ENCODE measurements around the gene RAD23A.
A peak's percentile ranks its signal among the peaks of the same experiment; 100 is the strongest.
"Not testable (repeated sequence)": the region's sequence is repeated elsewhere in the genome, so short reads cannot be mapped to it uniquely, and the experiment has no call there.

RAD23A gene
- total RNA-seq, result 50.4 to 196 (median 99.2) reads per million in 3 experiments

DNA sequence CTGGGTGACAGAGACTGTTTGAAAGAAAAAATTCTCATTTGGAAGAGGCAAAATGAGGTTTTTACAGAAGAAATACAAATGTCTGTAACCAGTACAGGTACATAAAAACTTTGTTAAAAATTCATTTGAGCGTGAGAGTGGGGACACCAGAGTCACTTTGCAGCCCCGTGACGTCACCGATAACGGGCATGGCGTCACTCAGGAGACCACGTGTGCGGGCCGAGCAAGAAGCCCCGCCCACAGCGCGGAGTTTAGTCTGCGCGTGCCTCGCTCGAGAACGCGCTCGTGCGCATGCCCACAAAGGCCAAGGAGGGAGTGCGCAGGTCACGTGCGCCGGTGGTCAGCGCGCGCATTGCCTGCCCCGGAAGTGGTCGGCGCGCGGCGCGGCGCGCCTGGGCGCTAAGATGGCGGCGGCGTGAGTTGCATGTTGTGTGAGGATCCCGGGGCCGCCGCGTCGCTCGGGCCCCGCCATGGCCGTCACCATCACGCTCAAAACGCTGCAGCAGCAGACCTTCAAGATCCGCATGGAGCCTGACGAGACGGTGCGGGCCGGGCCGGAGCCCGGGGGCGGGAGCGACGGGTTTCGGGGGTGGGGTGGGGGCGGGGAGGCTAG lies at the start of gene RAD23A:
RAD23A (plus strand) TSS at position 384 of the 613 bp plus-strand sequence; CDS start at position 471, 87 bp downstream.
- DNase-seq, result peak; percentile 98

DNA sequence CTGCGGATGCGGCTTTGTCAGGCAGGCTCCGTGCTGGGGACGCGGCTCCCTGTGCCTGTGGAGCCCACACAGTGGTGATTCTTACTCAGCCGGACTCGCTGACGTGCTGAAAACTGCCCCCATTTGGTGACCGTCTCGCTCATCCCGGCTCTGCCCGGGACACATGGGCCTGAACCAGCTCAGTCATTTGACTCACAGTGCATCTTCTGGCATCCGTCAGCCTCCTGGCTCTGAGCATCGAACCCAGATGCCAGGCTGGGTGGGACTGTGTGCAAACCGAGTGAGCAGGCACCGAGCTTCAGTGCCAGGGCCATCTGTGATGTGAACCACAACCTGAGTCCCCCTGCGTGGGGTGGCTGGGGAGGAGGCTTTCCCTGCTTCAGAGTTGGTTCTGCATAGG lies 49.2 kb upstream of the RAD23A start:
- DNase-seq, result no peak

GRCh38 chr19:12899891-12900518 lies 45.7 kb upstream of the RAD23A start:
- DNase-seq, result no peak

- DNase-seq, result no peak
Measured at GRCh38 chr19:12907166-12907565, 38.5 kb upstream of the RAD23A start.

GRCh38 chr19:12912571-12912970 lies 33.1 kb upstream of the RAD23A start:
- no peak for DNase-seq

DNA sequence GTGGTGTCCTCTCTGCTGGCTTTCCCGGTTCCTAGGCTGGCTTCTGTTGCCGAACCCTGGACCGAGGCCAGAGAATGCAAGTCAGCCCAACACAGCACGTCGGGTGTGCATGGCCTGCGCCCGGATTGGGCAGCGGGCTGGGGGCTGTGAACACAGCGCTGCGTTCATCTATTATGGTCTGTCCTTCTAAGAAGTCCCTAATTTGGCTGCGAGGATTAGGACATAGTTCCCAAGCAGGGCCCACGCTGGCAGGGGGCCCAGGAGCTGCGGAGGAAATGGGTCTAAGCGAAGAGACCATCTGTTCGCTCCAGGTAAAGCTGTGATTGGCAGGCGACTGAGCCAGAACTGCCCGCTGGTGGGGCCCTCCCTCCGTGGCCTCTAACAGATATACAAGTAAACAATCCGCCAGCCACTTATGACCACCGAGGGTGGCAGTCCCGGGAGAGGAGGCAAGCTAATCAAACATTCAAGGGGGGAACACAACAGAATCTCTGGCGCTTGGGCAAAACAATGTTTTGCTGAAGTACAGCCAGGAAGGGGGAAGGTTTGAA lies 32.6 kb upstream of the RAD23A start:
- no peak for DNase-seq

- peak; percentile 51 for DNase-seq
Measured at GRCh38 chr19:12913851-12914690, 31.6 kb upstream of the RAD23A start.

DNA sequence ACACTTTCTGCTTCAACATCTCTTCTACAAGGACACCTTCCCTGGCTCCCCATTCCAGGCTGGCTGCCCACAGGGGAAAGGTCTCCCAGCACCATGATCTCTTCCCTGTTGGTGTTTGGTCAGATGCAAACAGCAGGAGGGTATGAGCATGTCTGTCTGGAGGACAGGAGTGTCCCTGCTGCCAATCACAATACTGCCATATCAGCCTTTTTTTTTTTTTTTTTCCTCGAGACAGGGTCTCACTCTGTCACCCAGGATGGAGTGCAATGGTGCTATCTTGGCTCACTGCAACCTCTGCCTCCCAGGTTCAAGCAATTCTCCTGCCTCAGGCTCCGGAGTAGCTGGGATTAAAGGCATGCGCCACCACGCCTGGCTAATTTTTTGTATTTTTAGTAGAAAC lies 29.8 kb upstream of the RAD23A start:
- DNase-seq, result not testable (repeated sequence)

DNA sequence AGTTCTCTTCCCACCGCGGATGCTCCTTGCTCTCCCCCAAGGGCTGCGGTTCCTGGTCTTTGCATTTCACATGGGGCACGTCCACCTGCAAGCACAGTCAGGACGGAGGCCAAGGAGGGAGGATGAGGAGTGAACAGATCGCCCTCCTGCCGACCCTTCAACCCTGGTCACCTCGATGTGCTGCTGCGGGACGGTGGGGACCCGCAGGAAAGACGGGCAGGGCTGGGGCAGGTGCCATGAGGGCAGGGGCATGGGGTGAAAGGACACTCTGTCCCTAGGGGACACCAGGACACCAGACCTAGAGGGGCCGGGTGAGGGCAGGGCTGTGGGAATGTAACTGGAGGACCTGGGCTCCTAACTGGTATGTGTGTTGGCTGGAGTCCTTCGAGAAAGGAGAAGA lies 27.4 kb upstream of the RAD23A start:
- DNase-seq, result no peak

DNA sequence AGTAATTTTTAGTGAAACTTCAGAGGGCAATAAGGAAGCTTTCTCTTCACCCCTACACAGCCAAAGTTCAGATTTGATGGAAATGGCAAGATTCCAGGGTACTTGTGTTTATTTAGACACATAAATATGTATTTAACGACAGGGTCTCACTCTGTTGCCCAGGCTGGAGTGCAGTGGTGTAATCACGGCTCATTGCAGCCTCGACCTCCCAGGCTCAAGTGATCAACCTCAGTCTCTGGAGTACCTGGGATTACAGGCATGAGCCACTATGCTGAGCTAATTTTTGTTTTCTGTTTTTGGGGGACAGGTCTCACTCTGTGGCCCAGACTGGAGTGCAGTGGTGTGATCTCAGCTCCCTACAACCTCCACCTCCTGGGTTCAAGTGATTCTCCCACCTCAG lies 24.6 kb upstream of the RAD23A start:
- no peak for DNase-seq

- DNase-seq, result no peak
Measured at GRCh38 chr19:12922959-12923358, 22.7 kb upstream of the RAD23A start.

- no peak for DNase-seq
Measured at GRCh38 chr19:12924621-12925310, 20.9 kb upstream of the RAD23A start.

DNA sequence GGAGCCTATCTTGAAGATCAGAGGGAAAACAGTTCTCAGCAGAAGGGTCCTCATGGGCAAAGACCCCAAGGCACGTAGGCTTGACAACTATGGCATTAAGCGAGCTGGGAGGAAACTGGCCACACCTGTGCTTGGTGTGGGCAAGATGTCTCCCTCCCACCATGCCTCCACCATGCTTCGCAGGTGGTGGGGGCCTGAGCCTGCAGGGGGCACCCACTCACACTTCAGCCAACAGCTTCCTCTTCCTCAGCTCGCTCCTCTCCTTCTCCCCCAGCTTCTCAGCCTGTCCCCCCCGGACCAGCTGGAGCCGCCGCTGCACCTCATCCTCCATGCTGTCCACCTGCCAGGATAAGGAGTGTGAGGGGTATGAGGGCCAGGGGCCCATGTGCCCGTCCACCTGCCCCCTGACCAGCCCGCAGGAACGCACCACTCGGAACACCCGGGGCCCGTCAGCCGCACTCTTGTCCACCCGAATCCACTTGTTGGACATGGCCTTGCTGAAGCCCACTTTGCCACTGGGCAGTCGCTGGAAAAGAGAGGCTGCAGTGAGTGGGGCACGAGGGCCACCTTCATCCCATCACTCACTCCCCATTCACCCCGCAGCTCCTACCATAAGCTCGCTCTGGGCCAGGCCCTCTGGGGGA lies 15.5 kb upstream of the RAD23A start:
- DNase-seq, result no peak

- DNase-seq, result no peak
Measured at GRCh38 chr19:12932392-12933286, 13.0 kb upstream of the RAD23A start.

- peak; percentile 83 for DNase-seq
Measured at GRCh38 chr19:12933287-12934072, 12.2 kb upstream of the RAD23A start, which contains the start of gene FARSA. TSS of gene FARSA (minus strand) at chr19:12933711. CDS start at chr19:12933696, 15 bp downstream.

DNA sequence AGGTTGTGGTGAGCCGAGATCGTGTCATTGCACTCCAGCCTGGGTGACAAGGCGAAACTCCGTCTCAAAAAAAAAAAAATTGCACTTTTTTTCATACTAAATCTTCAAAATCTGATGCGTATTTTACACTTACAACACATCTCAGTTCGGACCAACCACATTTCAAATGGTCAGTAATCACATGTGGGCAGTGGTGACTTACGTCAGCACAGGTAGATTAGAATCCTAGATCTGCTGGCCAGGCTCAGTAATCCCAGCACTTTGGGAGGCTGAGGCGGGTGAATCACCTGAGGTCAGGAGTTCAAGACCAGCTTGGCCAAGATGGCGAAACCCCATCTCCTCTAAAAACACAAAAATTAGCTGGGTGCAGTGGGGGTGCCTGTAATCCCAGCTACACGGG lies 10.6 kb upstream of the RAD23A start:
- DNase-seq, result no peak

DNA sequence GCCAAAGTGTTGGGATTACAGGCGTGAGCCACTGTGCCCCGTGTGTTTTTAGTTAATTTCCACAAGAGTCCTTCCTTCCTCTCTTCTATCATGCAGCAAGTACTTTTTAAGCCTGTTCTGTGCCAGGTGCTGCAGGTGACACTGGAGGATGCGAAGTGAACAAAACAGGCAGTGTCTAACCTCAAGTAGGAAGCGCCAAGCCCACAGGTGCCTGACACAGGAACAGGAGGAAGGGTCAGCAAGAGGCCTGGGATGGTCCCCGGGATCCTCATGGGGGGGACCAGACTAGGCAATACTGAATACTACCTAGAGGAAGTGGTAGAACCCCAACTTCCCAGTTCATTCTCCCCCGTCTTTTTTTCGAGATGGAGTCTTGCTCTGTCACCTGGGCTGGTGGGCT lies 9.1 kb upstream of the RAD23A start:
- no peak for DNase-seq

DNA sequence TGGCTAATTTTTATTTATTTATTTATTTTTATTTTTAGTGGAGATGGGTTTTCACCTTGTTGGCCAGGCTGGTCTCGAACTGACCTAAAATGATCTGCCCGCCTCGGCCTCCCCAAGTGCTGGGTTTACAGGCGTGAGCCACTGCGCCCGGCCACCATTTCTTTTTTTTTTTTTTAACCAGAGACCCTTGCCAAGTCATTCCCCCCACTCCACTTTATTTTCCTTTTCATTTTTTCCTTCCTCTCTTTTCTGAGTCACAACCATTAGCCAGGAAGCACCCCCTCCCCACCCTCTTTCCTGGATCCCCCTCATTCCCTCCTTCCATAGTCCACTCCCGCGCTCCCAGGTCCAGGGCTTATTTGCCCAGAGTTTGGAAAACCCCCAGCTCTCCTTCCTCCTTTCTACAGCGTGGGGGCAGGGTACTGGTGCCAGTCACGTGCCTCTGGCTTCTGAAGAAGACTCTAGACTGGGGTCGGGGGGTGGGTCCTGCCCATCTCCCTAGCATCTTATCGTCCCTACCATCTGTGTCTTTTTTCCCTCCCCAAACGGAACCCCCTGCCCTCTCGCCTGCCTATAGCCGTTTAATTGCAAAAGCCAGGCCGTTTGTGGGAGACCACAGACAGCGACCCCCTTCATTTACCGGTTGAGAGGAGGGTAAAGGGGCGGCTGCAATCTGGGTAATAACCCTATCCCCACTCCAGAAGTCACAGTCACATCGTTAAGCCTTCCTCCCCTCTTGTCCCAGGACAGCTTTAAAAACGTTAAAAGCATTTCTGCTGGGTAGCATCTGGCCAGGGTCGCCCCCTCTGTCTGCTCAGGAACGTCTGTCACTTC lies 8.4 kb upstream of the RAD23A start:
- no peak for DNase-seq

Measured in central memory CD4-positive, alpha-beta T cell (primary cell).